B cell (primary cell): Measurements from ENCODE around the gene TUT7. TPM values are rescaled to one million over a fixed set of nuclear protein-coding genes. Genes with fewer than 3 reads are reported as not detected.

Source experiments
- ATAC-seq: fragments of 200-7000 bp; cut with Tn5 transposase; one replicate; pipeline ENCODE4 v1.10.0; 2021; ENCODE audit warnings: low read depth, mild to moderate bottlenecking, moderate number of reproducible peaks, moderate library complexity
- CTCF ChIA-PET: fragments of 350-600 bp; sonication (Branson Sonifier 250); formaldehyde crosslinking; loops from one replicate; lab custom pipeline; 2021; ENCODE audit warnings: antibody characterized with exemption, inconsistent platforms; lab: Charles Lee
- POLR2A ChIA-PET: fragments of 350-600 bp; sonication (Branson Sonifier 250); formaldehyde crosslinking; loops from one replicate; lab custom pipeline; 2021; ENCODE audit warnings: antibody characterized with exemption; lab: Charles Lee
- DNase-seq: peaks from one replicate; pipeline ENCODE4 v3.0.0; 2013
- H2AFZ ChIP-seq: 2 replicates; pipeline ENCODE4 v1.6.1; 2012; ENCODE audit warnings: mild to moderate bottlenecking, low read depth, low read length; ENCODE audit not compliant: insufficient read depth, poor library complexity, severe bottlenecking
- H3K27ac ChIP-seq, 2 donors: 1 replicate in 1 of 2; 2 replicates in 1 of 2; pipeline ENCODE4 v1.5.1; 2012 to 2013; ENCODE audit warnings: low read length in 2 of 2, mild to moderate bottlenecking in 2 of 2, moderate library complexity in 1 of 2
- H3K27me3 ChIP-seq, 4 experiments: fragments of 200-600 bp in 1 of 4; sonication (generic) in 1 of 4; replicated peaks in 1 of 4; 1 replicate in 2 of 4; 2 replicates in 2 of 4; pipeline versions ENCODE4 v1.6.1 to v1.7.0; 2013 to 2016; ENCODE audit warnings: low read length in 3 of 4, mild to moderate bottlenecking in 2 of 4, mixed read lengths in 1 of 4, moderate library complexity in 1 of 4; ENCODE audit not compliant: insufficient read depth in 4 of 4, control insufficient read depth in 3 of 4; ENCODE audit errors: control extremely low read depth in 1 of 4
- H3K36me3 ChIP-seq, 2 experiments: replicated peaks in 1 of 2; 1 replicate in 1 of 2; 2 replicates in 1 of 2; pipeline versions ENCODE4 v1.6.1 to v1.7.1; 2013; ENCODE audit warnings: low read length in 1 of 2; ENCODE audit not compliant: insufficient read depth in 2 of 2, control insufficient read depth in 1 of 2; ENCODE audit errors: control extremely low read depth in 1 of 2, extremely low read depth in 1 of 2
- H3K4me1 ChIP-seq, 2 donors: fragments of 200-600 bp in 1 of 2; sonication (generic) in 1 of 2; 1 replicate in 1 of 2; 2 replicates in 1 of 2; pipeline versions ENCODE4 v1.5.1 to v1.6.1; 2013 to 2017; ENCODE audit warnings: low read length in 2 of 2; ENCODE audit not compliant: control insufficient read depth in 2 of 2, insufficient read depth in 2 of 2
- H3K4me2 ChIP-seq: replicated peaks from 2 replicates; pipeline ENCODE3; 2012; ENCODE audit warnings: mild to moderate bottlenecking, low read depth, low read length; ENCODE audit not compliant: poor library complexity, severe bottlenecking
- H3K4me3 ChIP-seq, 5 experiments: fragments of 200-600 bp in 1 of 5; sonication (generic) in 1 of 5; 1 replicate in 3 of 5; 2 replicates in 2 of 5; pipeline versions ENCODE4 v1.5.1 to v1.7.0; 2011 to 2016; ENCODE audit warnings: low read length in 4 of 5, mild to moderate bottlenecking in 4 of 5, low read depth in 2 of 5, control low read depth in 1 of 5, moderate library complexity in 1 of 5; ENCODE audit not compliant: insufficient read depth in 1 of 5; ENCODE audit errors: control extremely low read depth in 1 of 5, extremely low read depth in 1 of 5
- H3K79me2 ChIP-seq: fragments of 200-600 bp; sonication (generic); one replicate; pipeline ENCODE4 v1.6.0; 2016; ENCODE audit warnings: low read length; ENCODE audit not compliant: control insufficient read depth, insufficient read depth
- H3K9ac ChIP-seq: fragments of 200-600 bp; sonication (generic); 2 replicates; pipeline ENCODE4 v1.6.1; 2017; ENCODE audit warnings: mild to moderate bottlenecking, low read length, moderate library complexity
- H3K9me3 ChIP-seq, 3 donors: one replicate each; pipeline versions ENCODE4 v1.6.1 to v1.7.1; 2013; ENCODE audit warnings: low read length in 2 of 3; ENCODE audit not compliant: control insufficient read depth in 2 of 3, insufficient read depth in 1 of 3; ENCODE audit errors: control extremely low read depth in 1 of 3
- H4K20me1 ChIP-seq: 2 replicates; pipeline ENCODE4 v1.6.0; 2012; ENCODE audit warnings: mild to moderate bottlenecking, low read length; ENCODE audit not compliant: insufficient read depth, control insufficient read depth, poor library complexity, severe bottlenecking
- H3K27ac Mint-ChIP-seq: one replicate; pipeline ENCODE4 v1.8.0; 2021; ENCODE audit warnings: mixed read lengths
- H3K27me3 Mint-ChIP-seq: one replicate; pipeline ENCODE4 v1.8.0; 2021; ENCODE audit warnings: mixed read lengths
- H3K4me1 Mint-ChIP-seq: one replicate; pipeline ENCODE4 v1.8.0; 2021; ENCODE audit warnings: mixed read lengths
- H3K4me3 Mint-ChIP-seq: one replicate; pipeline ENCODE4 v1.8.0; 2021; ENCODE audit warnings: mixed read lengths
- H3K9me3 Mint-ChIP-seq: one replicate; pipeline ENCODE4 v1.8.0; 2022; ENCODE audit warnings: mixed read lengths; ENCODE audit not compliant: insufficient read depth
- EZH2 ChIP-seq: IDR thresholded peaks from 2 replicates; pipeline ENCODE4 v1.6.1; 2012; ENCODE audit warnings: borderline replicate concordance, low read depth, mild to moderate bottlenecking, moderate library complexity, low read length; ENCODE audit not compliant: insufficient read depth, poor library complexity, severe bottlenecking
- WGBS: methylation state at CpG from one replicate; pipeline ENCODE4 v1.1.5; 2013; ENCODE audit warnings: missing lambda C conversion rate; ENCODE audit not compliant: insufficient coverage; 5-methylcytosine and 5-hydroxymethylcytosine counted together
- intact Hi-C: fragments of 100-400 bp; cut with micrococcal nuclease; formaldehyde crosslinking; loops from one replicate; pipeline ENCODE4 v1.10.0; 2022
- polyA plus RNA-seq: library from polyadenylated mRNA; depleted of rRNA; stranded (reverse); fragments of >200 nt; gene quantifications from 2 replicates; pipeline ENCODE4 v1.2.3, GENCODE V29; 2012
- total RNA-seq, 2 donors: library from RNA; stranded (reverse); fragments of 120-200 nt in 1 of 2; gene quantifications; 1 replicate in 1 of 2; 2 replicates in 1 of 2; pipeline versions ENCODE4 v1.2.3 to v1.2.4, GENCODE V29; 2013 to 2022
- TF ChIP-seq, protein P1 (sequence below): fragments of 200-600 bp; IDR thresholded peaks from one replicate; pipeline ENCODE4 v1.8.0; 2022; ENCODE audit warnings: antibody characterized with exemption, mild to moderate bottlenecking

The TUT7 gene
- total and polyA plus RNA-seq, 2 donors (not counting 1 experiment from before 2014, with no cell fraction given), result 18.3 to 70.7 TPM

DNA sequence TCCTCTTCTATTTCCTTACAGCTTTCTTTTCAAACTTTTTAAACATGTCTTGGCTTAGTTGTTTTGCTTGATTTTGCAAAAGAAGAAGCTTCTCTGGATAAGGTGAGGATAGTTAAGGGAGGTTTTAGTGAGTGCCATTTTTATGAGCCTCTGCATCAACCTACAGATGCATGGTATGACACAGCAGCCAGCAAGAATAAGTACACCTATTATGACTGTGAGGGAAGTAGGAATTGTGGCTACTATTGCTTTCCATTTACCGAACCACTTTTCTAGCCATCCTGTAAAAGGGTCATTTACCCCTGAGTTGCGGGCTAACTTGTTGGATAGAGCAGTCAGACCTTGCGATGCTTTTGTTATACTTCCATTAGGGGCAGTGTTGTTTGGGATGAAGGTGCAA, 7.0 kb upstream of the TUT7 start:
- intact Hi-C loops, result no loop called here
- H3K36me3 ChIP-seq, result no peaks in the 10 kb centered on the region
- no peak for ATAC-seq
- H3K4me3 Mint-ChIP-seq, result no peak overlapping the region
- peaks cover 5 to 7% of the 10 kb centered on the region in 2 donors for H3K4me1 ChIP-seq
- no peaks in the 10 kb centered on the region for H3K79me2 ChIP-seq
- WGBS, result 93% methylated on average over 2 of the region's 3 CpGs
- H3K27ac ChIP-seq, result no peak overlapping the region
- POLR2A ChIA-PET, result no interaction called here
- H3K9me3 ChIP-seq, result peaks cover 0 to 1% (median 0%) of the 10 kb centered on the region in 3 donors
- no peak overlapping the region for H3K4me3 ChIP-seq
- no peak overlapping the region for H3K27ac Mint-ChIP-seq
- peaks cover 8% of the 10 kb centered on the region for H3K27me3 Mint-ChIP-seq
- peaks cover 8% of the 10 kb centered on the region for H3K4me1 Mint-ChIP-seq
- no peaks in the 10 kb centered on the region for H3K27me3 ChIP-seq
- no peaks in the 10 kb centered on the region for H4K20me1 ChIP-seq
- TF ChIP-seq EZH2, result no peak
- TF ChIP-seq, protein P1, sequence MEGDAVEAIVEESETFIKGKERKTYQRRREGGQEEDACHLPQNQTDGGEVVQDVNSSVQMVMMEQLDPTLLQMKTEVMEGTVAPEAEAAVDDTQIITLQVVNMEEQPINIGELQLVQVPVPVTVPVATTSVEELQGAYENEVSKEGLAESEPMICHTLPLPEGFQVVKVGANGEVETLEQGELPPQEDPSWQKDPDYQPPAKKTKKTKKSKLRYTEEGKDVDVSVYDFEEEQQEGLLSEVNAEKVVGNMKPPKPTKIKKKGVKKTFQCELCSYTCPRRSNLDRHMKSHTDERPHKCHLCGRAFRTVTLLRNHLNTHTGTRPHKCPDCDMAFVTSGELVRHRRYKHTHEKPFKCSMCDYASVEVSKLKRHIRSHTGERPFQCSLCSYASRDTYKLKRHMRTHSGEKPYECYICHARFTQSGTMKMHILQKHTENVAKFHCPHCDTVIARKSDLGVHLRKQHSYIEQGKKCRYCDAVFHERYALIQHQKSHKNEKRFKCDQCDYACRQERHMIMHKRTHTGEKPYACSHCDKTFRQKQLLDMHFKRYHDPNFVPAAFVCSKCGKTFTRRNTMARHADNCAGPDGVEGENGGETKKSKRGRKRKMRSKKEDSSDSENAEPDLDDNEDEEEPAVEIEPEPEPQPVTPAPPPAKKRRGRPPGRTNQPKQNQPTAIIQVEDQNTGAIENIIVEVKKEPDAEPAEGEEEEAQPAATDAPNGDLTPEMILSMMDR, result no peak
- no peak overlapping the region for H3K4me2 ChIP-seq
- H2AFZ ChIP-seq, result no peak overlapping the region
- no peaks in the 10 kb centered on the region for H3K9me3 Mint-ChIP-seq
- CTCF ChIA-PET, result no interaction called here
- no peak for DNase-seq
- H3K9ac ChIP-seq, result no peak overlapping the region

DNA sequence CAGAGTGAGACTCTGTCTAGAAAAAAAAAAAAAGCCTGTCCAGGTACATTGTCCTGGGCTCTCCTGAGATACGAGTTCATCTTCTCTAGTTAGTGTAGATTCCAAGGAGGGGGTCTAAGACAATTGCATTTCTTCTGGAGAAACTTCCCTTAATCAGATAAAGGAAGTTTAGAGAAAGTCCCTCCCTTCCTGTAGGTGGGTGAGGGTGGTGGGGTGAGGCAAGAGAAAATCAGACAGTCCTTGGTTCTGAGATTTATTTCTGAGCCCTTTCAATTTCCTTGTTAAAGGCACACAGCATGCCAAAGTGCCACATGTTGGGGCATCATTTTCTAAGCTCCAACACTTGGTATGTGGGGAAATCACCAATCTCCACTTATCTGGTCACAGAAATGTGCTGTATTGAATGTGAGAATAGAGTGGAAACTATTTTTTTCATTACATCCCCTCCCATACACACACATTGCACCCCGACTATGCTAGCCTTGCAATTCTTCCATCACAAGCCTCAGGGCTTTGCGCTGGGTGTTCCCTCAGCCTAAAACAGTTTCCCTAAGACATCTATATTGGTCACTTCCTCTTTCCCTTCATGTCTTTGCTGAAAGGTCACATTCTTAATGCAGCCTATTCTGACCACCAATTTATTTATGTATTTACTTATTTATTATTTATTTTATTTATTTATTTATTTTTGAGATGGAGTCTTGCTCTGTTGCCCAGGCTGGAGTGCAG, 5.1 kb upstream of the TUT7 start:
- no peak overlapping the region for H3K4me3 Mint-ChIP-seq
- TF ChIP-seq EZH2, result no peak
- TF ChIP-seq, protein P1, result no peak
- H3K27me3 Mint-ChIP-seq, result peaks cover 8% of the 10 kb centered on the region
- Histone ChIP-seq H3K4me2 (peak overlapping the region; percentile 25), H3K9ac (no peak overlapping the region), H3K27ac (no peak overlapping the region), H3K79me2 (peaks cover under 1% of the 10 kb centered on the region), H3K27me3 (no peaks in the 10 kb centered on the region), H3K4me3 (no peak overlapping the region), H3K9me3 (no peaks in the 10 kb centered on the region), H4K20me1 (no peaks in the 10 kb centered on the region), H3K4me1 (peaks cover 9 to 14% of the 10 kb centered on the region in 2 donors), H2AFZ (no peak overlapping the region), H3K36me3 (no peaks in the 10 kb centered on the region)
- DNase-seq (no peak), ATAC-seq (no peak)
- no peaks in the 10 kb centered on the region for H3K9me3 Mint-ChIP-seq
- H3K27ac Mint-ChIP-seq, result no peak overlapping the region
- intact Hi-C loops, result no loop called here
- CTCF ChIA-PET, result no interaction called here
- peaks cover 14% of the 10 kb centered on the region for H3K4me1 Mint-ChIP-seq
- 77% methylated on average over 2 of the region's 3 CpGs for WGBS
- POLR2A ChIA-PET, result no interaction called here
